DND-41 (cell line): ENCODE results near the gene RNF41.

ENCODE experiments used
- EZH2 ChIP-seq: IDR thresholded peaks from 3 replicates; pipeline ENCODE4 v1.6.1; 2012; ENCODE audit warnings: borderline replicate concordance, low read depth, mild to moderate bottlenecking, moderate library complexity, low read length, inconsistent platforms; ENCODE audit not compliant: severe bottlenecking
- TF ChIP-seq, protein P1 (sequence below): IDR thresholded peaks from 2 replicates; pipeline ENCODE4 v1.5.1; 2012; ENCODE audit warnings: borderline replicate concordance, low read length, moderate library complexity, mild to moderate bottlenecking; ENCODE audit not compliant: poor library complexity, severe bottlenecking; ENCODE audit errors: extremely low read depth

DNA sequence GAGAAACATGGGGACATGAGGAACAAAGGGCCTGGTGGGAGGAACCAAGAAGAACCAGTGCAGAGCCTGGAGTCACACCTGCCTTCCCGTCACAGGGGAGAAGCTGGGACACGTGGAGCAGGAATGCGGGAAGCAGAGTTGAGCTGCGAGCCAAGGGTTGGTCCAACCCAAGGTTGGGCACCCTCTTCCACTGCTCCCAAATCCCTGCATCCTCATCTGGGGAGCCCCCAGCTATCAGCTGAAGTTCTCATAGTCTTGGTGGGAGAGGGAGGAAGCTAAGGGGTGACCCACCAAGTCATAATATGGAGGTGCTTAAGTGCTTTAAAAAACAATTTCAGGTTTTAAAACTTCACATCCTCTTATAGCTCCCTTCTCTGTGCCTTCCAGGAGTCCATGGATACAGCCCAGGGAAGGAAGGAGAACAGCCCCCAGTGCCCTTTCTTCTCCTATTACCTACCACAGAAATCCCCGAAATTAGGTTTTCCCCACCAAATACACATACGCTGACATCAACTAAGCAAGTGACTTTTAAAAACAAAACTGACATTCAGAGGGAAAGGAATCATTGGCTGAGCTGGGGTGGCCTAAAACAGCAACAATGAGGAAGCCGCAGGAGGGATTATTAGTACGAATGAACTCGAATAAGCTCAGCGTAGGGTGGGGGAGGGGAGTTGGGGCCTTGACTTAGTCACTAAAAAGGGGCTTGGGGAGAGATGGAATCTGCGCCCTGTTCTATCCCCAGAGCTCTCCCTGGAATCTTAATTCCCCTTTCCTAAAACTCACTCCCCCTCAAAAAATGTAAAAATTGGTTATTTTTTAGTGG is 59.0 kb downstream of the RNF41 start:
- TF ChIP-seq, protein P1, sequence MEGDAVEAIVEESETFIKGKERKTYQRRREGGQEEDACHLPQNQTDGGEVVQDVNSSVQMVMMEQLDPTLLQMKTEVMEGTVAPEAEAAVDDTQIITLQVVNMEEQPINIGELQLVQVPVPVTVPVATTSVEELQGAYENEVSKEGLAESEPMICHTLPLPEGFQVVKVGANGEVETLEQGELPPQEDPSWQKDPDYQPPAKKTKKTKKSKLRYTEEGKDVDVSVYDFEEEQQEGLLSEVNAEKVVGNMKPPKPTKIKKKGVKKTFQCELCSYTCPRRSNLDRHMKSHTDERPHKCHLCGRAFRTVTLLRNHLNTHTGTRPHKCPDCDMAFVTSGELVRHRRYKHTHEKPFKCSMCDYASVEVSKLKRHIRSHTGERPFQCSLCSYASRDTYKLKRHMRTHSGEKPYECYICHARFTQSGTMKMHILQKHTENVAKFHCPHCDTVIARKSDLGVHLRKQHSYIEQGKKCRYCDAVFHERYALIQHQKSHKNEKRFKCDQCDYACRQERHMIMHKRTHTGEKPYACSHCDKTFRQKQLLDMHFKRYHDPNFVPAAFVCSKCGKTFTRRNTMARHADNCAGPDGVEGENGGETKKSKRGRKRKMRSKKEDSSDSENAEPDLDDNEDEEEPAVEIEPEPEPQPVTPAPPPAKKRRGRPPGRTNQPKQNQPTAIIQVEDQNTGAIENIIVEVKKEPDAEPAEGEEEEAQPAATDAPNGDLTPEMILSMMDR = no peak
- no peak for TF ChIP-seq EZH2
